Natural killer cell (primary cell): ENCODE results near the gene PRKAG2. TPM values are rescaled to one million over a fixed set of nuclear protein-coding genes. Genes with fewer than 3 reads are reported as not detected.

Experiments used
- ATAC-seq, 3 donors: fragments of 150-1000 bp in 2 of 3; fragments of 200-7000 bp in 1 of 3; cut with Tn5 transposase; 1 replicate in 1 of 3; 2 replicates in 2 of 3; pipeline ENCODE4 v1.10.0; 2021; ENCODE audit warnings: mild to moderate bottlenecking in 2 of 3, moderate library complexity in 2 of 3
- DNase-seq, 2 donors: peaks; one replicate each; pipeline versions ENCODE4 v3.0.0 to v3.0.0-alpha.2; 2013 to 2021; ENCODE audit warnings: mixed read lengths in 1 of 2
- H3K27ac ChIP-seq: one replicate; pipeline ENCODE4 v1.5.1; 2013; ENCODE audit warnings: mild to moderate bottlenecking, low read length
- H3K27me3 ChIP-seq: one replicate; pipeline ENCODE4 v1.6.1; 2013; ENCODE audit warnings: low read length; ENCODE audit not compliant: control insufficient read depth, insufficient read depth
- H3K36me3 ChIP-seq: one replicate; pipeline ENCODE4 v1.6.1; 2013; ENCODE audit warnings: low read length; ENCODE audit not compliant: control insufficient read depth, insufficient read depth
- H3K4me1 ChIP-seq: one replicate; pipeline ENCODE4 v1.6.1; 2013; ENCODE audit warnings: low read length; ENCODE audit not compliant: control insufficient read depth, insufficient read depth
- H3K4me3 ChIP-seq: one replicate; pipeline ENCODE4 v1.5.1; 2013; ENCODE audit warnings: low read length
- H3K9me3 ChIP-seq: one replicate; pipeline ENCODE4 v1.6.1; 2013; ENCODE audit warnings: low read length; ENCODE audit not compliant: control insufficient read depth, insufficient read depth
- H3K27ac Mint-ChIP-seq, 2 donors: one replicate each; pipeline ENCODE4 v1.8.0; 2022; ENCODE audit warnings: mild to moderate bottlenecking in 2 of 2, mixed read lengths in 2 of 2, moderate library complexity in 1 of 2
- H3K27me3 Mint-ChIP-seq, 2 donors: one replicate each; pipeline ENCODE4 v1.8.0; 2022; ENCODE audit warnings: low read depth in 2 of 2, mixed read lengths in 2 of 2
- H3K36me3 Mint-ChIP-seq: one replicate; pipeline ENCODE4 v1.8.0; 2022; ENCODE audit warnings: mixed read lengths
- H3K4me1 Mint-ChIP-seq, 2 donors: one replicate each; pipeline ENCODE4 v1.8.0; 2022; ENCODE audit warnings: mixed read lengths in 2 of 2
- H3K4me3 Mint-ChIP-seq: one replicate; pipeline ENCODE4 v1.8.0; 2022; ENCODE audit warnings: mild to moderate bottlenecking, moderate library complexity, mixed read lengths
- H3K9me3 Mint-ChIP-seq, 2 donors: one replicate each; pipeline ENCODE4 v1.8.0; 2022; ENCODE audit warnings: mixed read lengths in 2 of 2
- CTCF ChIP-seq: fragments of 200-600 bp; IDR thresholded peaks from one replicate; pipeline ENCODE4 v1.8.0; 2022; ENCODE audit warnings: antibody characterized with exemption
- WGBS: methylation state at CpG from one replicate; pipeline ENCODE4 v1.1.7; 2013; ENCODE audit warnings: missing lambda C conversion rate; ENCODE audit not compliant: insufficient coverage; 5-methylcytosine and 5-hydroxymethylcytosine counted together
- intact Hi-C: fragments of 100-400 bp; cut with micrococcal nuclease; formaldehyde crosslinking; loops from one replicate; pipeline ENCODE4 v1.14.2; 2022
- total RNA-seq, 4 donors: library from RNA; stranded (reverse); fragments of 120-200 nt in 1 of 4; gene quantifications; one replicate each; pipeline versions ENCODE4 v1.2.3 to v1.2.4, GENCODE V29; 2013 to 2022

Gene PRKAG2
- total RNA-seq, 3 donors from 2014 or later (not counting 1 experiment from before 2014, with no cell fraction given) = 42.6 to 66.5 (median 64.4) TPM

- Histone ChIP-seq H3K27me3 (no peaks in the 10 kb centered on the region), H3K9me3 (no peaks in the 10 kb centered on the region), H3K27ac (no peak overlapping the region), H3K4me3 (no peak overlapping the region), H3K36me3 (no peaks in the 10 kb centered on the region), H3K4me1 (no peaks in the 10 kb centered on the region)
- peak overlapping the region in 1 of 2 donors; percentile 20 for H3K27ac Mint-ChIP-seq
- H3K36me3 Mint-ChIP-seq = no peaks in the 10 kb centered on the region
- no peak for DNase-seq
- no peak overlapping the region for H3K4me3 Mint-ChIP-seq
- H3K4me1 Mint-ChIP-seq = peaks cover 15 to 16% of the 10 kb centered on the region in 2 donors
- intact Hi-C loops = no loop called here
- WGBS = 96% methylated on average over 8 of the region's 8 CpGs
- no peak for TF ChIP-seq CTCF
- H3K9me3 Mint-ChIP-seq = no peaks in the 10 kb centered on the region
- no peaks in the 10 kb centered on the region for H3K27me3 Mint-ChIP-seq
- ATAC-seq = no peak
Observed at GRCh38 chr7:151728286-151728660, 148.6 kb downstream of the PRKAG2 start.

- WGBS = 76% methylated on average over 18 of the region's 18 CpGs
- peak in 1 of 2 donors; percentile 11 for DNase-seq
Observed at GRCh38 chr7:151727579-151728285, 149.2 kb downstream of the PRKAG2 start.

DNA sequence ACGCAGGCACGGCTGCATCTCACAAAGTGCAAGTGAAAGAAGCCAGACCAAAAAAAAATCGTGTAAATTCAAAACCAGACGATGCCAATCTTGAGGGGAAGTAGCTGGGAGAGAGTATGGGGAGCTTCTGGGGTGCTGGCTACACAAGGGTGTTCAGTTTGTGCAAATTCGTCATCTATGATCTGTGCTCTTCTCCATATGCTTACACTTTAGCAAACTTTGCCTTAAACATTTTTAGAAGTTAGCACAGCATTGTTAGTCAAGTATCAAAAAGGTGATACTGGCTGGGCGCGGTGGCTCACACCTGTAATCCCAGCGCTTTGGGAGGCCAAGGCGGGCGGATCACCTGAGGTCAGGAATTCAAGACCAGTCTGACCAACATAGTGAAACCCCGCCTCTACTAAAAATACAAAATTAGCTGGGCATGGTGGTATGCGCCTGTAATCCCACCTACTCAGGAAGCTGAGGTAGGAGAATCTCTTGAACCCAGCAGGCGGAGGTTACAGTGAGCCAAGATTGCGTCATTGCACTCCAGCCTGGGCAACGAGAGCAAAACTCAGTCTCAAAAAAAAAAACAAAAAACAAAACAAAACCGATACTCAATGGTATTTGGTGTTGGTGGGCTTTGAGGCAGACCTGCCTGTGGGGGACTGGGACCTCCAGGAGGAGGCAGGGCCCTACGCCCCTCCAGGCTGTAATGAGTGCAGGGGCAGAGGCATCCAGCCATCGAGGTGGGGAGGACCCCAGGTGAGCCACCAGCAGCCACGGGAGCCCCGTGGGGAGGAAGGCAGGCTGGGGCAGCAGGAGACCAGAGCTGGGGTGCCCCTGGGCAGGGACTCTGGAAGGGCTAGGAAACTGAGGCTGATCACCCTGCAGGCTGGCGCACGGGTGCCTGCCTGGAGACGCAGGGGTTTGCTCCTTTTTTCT lies 150.0 kb downstream of the PRKAG2 start:
- DNase-seq (no peak), ATAC-seq (no peak)
- Histone ChIP-seq H3K4me3 (no peak overlapping the region), H3K27ac (no peak overlapping the region), H3K4me1 (no peaks in the 10 kb centered on the region), H3K9me3 (no peaks in the 10 kb centered on the region), H3K27me3 (no peaks in the 10 kb centered on the region), H3K36me3 (no peaks in the 10 kb centered on the region)
- H3K4me3 Mint-ChIP-seq = no peak overlapping the region
- no peaks in the 10 kb centered on the region for H3K9me3 Mint-ChIP-seq
- peaks cover 15 to 16% of the 10 kb centered on the region in 2 donors for H3K4me1 Mint-ChIP-seq
- intact Hi-C loops = no loop called here
- WGBS = 84% methylated on average over 23 of the region's 23 CpGs
- TF ChIP-seq CTCF = no peak
- no peaks in the 10 kb centered on the region for H3K36me3 Mint-ChIP-seq
- H3K27me3 Mint-ChIP-seq = no peaks in the 10 kb centered on the region
- H3K27ac Mint-ChIP-seq = no peak overlapping the region

More at GRCh38 chr7:151727579-151728285, 149.2 kb downstream of the PRKAG2 start:
- no peaks in the 10 kb centered on the region for H3K36me3 Mint-ChIP-seq
- ATAC-seq = peak; percentile 23 to 50 (median 44)
- H3K27me3 Mint-ChIP-seq = no peaks in the 10 kb centered on the region
- no peaks in the 10 kb centered on the region for H3K9me3 ChIP-seq
- no peaks in the 10 kb centered on the region for H3K27me3 ChIP-seq
- no peak for TF ChIP-seq CTCF
- no peak overlapping the region for H3K27ac Mint-ChIP-seq
- no peak overlapping the region for H3K4me3 ChIP-seq
- intact Hi-C loops = no loop called here
- no peak overlapping the region for H3K4me3 Mint-ChIP-seq
- no peak overlapping the region for H3K27ac ChIP-seq
- no peaks in the 10 kb centered on the region for H3K36me3 ChIP-seq
- H3K4me1 ChIP-seq = no peaks in the 10 kb centered on the region
- peaks cover 15 to 16% of the 10 kb centered on the region in 2 donors for H3K4me1 Mint-ChIP-seq
- H3K9me3 Mint-ChIP-seq = no peaks in the 10 kb centered on the region
